SK-N-SH treated with all-trans-retinoic acid at 6 μM for 48 hours (cell line): ENCODE data around the gene PTPRG.

Experiments used
- ATAC-seq: fragments of 200-7000 bp; cut with Tn5 transposase; 3 replicates; pipeline ENCODE4 v1.9.1; 2020; ENCODE audit warnings: mild to moderate bottlenecking, moderate library complexity
- ARNTL ChIP-seq: fragments of 450-650 bp; formaldehyde crosslinking; IDR thresholded peaks from 2 replicates; pipeline ENCODE4 v1.5.0; 2020; ENCODE audit warnings: low read depth, mild to moderate bottlenecking, moderate library complexity, borderline replicate concordance
- BACH2 ChIP-seq: fragments of 250-450 bp; sonication (Bioruptor Pico); IDR thresholded peaks from 2 replicates; pipeline ENCODE4 v1.9.0; 2021; ENCODE audit warnings: mild to moderate bottlenecking, borderline replicate concordance
- ESRRG ChIP-seq: fragments of 250-450 bp; sonication (Bioruptor Pico); IDR thresholded peaks from 2 replicates; pipeline ENCODE4 v1.6.1; 2021; ENCODE audit warnings: mild to moderate bottlenecking
- GLIS3 ChIP-seq: fragments of 250-450 bp; sonication (Bioruptor Pico); IDR thresholded peaks from 2 replicates; pipeline ENCODE4 v1.5.0; 2020; ENCODE audit warnings: mild to moderate bottlenecking, moderate library complexity
- ISL1 ChIP-seq: fragments of 250-450 bp; sonication (Bioruptor Pico); IDR thresholded peaks from 2 replicates; pipeline ENCODE4 v2.1.2; 2022; ENCODE audit warnings: mild to moderate bottlenecking, moderate library complexity
- PPARA ChIP-seq: fragments of 250-450 bp; sonication (Bioruptor Pico); IDR thresholded peaks from 2 replicates; pipeline ENCODE4 v1.5.0; 2020; ENCODE audit warnings: mild to moderate bottlenecking, borderline replicate concordance
- RARB ChIP-seq: fragments of 250-450 bp; sonication (Bioruptor Pico); IDR thresholded peaks from 2 replicates; pipeline ENCODE4 v1.8.0; 2021; ENCODE audit warnings: mild to moderate bottlenecking, moderate library complexity
- SNAI2 ChIP-seq: fragments of 250-450 bp; sonication (Bioruptor Pico); IDR thresholded peaks from 2 replicates; pipeline ENCODE4 v1.5.0; 2020; ENCODE audit warnings: mild to moderate bottlenecking, moderate library complexity
- TCF4 ChIP-seq: fragments of 250-450 bp; sonication (Bioruptor Pico); IDR thresholded peaks from 2 replicates; pipeline ENCODE4 v1.8.0; 2021; ENCODE audit warnings: mild to moderate bottlenecking, moderate library complexity, borderline replicate concordance
- TOX ChIP-seq: fragments of 250-450 bp; sonication (Bioruptor Pico); IDR thresholded peaks from 2 replicates; pipeline ENCODE4 v1.8.0; 2021; ENCODE audit warnings: mild to moderate bottlenecking, moderate library complexity, borderline replicate concordance
- ZC3H10 ChIP-seq: fragments of 250-450 bp; sonication (Bioruptor Pico); IDR thresholded peaks from 2 replicates; pipeline ENCODE4 v1.5.1; 2021; ENCODE audit warnings: mild to moderate bottlenecking, moderate library complexity
- ZFP3 ChIP-seq: fragments of 250-450 bp; sonication (Bioruptor Pico); IDR thresholded peaks from 2 replicates; pipeline ENCODE4 v1.5.0; 2020; ENCODE audit warnings: mild to moderate bottlenecking, moderate library complexity
- ZNF565 ChIP-seq: fragments of 450-650 bp; formaldehyde crosslinking; conservative IDR thresholded peaks from 2 replicates; pipeline ENCODE4 v1.5.0; 2020; ENCODE audit warnings: low read depth, mild to moderate bottlenecking, moderate library complexity
- ZNF70 ChIP-seq: fragments of 450-650 bp; formaldehyde crosslinking; IDR thresholded peaks from 2 replicates; pipeline ENCODE4 v1.5.0; 2020; ENCODE audit warnings: mild to moderate bottlenecking, moderate library complexity
- ZNF8 ChIP-seq: fragments of 450-650 bp; formaldehyde crosslinking; IDR thresholded peaks from 2 replicates; pipeline ENCODE4 v1.5.0; 2020; ENCODE audit warnings: mild to moderate bottlenecking, moderate library complexity
- TF ChIP-seq, protein P1 (sequence below): fragments of 250-450 bp; sonication (Bioruptor Pico); IDR thresholded peaks from 2 replicates; pipeline ENCODE4 v1.8.0; 2021; ENCODE audit warnings: low read depth, mild to moderate bottlenecking, moderate library complexity, borderline replicate concordance
- TF ChIP-seq, protein P2 (sequence below): fragments of 250-450 bp; sonication (Bioruptor Pico); IDR thresholded peaks from 2 replicates; pipeline ENCODE4 v1.5.1; 2020; ENCODE audit warnings: low read depth, mild to moderate bottlenecking, moderate library complexity
- TF ChIP-seq, protein P3 (sequence below): fragments of 250-450 bp; sonication (Bioruptor Pico); IDR thresholded peaks from 2 replicates; pipeline ENCODE4 v1.5.0; 2020; ENCODE audit warnings: mild to moderate bottlenecking, moderate library complexity
- TF ChIP-seq, protein P4 (sequence below): fragments of 250-450 bp; sonication (Bioruptor Pico); IDR thresholded peaks from 2 replicates; pipeline ENCODE4 v1.5.1; 2021; ENCODE audit warnings: mild to moderate bottlenecking, moderate library complexity
- TF ChIP-seq, protein P5 (sequence below): fragments of 250-450 bp; sonication (Bioruptor Pico); IDR thresholded peaks from 2 replicates; pipeline ENCODE4 v1.8.0; 2020; ENCODE audit warnings: mild to moderate bottlenecking, moderate library complexity, borderline replicate concordance

Gene PTPRG

DNA sequence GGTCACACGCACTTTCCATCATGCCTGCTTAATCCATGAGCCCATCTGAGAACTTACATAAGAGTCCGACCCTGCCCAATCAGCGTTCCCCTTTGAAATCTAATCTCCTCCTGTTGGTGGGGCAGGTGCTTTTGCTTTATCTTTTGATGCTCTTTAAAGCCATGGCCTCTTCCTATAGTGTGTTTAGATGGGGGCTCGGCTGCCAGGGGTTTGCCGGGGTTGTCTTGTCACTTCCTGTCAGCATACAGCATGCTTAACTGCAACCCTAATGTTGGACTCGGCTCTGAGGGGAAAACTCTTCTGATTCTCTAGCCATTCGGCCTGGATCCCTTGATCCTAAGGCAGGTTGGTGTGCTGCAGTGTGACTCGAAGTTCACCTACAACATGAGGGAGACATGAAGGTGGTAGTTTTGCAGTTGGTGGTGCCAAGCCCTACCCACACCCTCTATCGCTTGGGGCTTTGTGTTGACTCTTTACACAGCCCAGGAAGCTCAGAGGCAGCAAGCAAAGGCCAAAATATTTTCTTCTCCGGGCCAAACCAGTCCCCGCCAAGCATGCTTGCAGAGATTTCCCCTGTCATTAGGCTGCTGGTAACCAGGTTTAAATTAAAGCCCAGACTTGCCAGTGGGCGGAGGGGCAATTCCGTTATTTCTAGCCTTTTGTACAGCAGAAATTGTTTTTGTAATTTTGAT lies 593.2 kb downstream of the PTPRG start:
- no peak for TF ChIP-seq ARNTL (CRISPR knock-in tag)
- TF ChIP-seq, all 23 proteins: peak for 0
- ATAC-seq = no peak

DNA sequence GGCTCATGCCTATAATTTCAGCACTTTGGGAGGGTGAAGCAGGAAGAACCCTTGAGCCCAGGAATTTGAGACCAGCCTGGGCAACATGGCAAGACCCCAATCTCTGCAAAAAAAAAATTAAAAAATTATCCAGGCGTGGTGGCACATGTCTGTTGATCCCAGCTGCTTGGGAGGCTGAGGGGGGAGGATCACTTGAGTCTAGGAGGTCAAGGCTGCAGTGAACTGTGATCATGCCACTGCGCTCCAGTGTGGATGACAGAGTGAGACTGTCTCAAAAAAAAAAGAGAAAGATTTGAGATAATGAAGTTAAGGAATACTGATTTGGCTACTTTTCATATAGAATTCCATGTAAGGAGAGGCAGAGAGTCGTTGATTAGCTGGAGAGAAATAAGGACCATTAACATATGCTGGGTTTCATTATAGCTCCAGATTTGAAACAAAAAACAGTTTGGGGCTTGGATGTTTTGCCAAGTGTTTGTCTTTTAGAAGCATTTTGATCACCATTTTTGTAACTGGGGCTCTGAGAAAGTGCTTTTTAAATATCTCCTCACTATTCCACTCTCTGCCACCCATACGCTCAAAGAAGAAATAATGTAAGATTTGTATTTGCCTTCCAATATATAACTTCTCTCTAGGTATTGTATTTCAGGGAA lies 597.8 kb downstream of the PTPRG start:
- TF ChIP-seq ISL1 (CRISPR knock-in tag) = no peak
- TF ChIP-seq, all 23 proteins: peak for 0
- no peak for ATAC-seq

DNA sequence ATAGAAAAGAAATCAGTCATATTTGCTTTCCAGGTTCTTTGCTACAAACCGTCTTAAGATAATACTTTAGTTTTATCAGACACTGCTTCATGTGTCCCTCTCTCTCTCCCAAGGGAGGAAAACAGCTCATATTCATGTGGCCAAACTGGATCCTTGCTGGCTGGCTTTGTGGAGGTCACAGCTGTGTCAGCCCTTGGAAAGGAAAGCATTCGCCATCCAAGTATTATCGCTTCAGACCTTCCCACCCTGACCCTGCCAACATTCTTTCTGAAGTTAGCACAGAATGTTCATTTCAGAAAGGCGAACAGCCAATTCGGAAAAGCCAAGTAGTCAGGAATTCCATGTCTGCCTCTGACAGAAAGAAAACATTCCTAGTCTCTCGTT lies 598.3 kb downstream of the PTPRG start:
- ATAC-seq = no peak
- TF ChIP-seq RARB (CRISPR knock-in tag) (no peak), ESRRG (CRISPR knock-in tag) (no peak), ZNF70 (CRISPR knock-in tag) (no peak), ZFP3 (CRISPR knock-in tag) (no peak), ISL1 (CRISPR knock-in tag) (no peak), GLIS3 (no peak), ARNTL (CRISPR knock-in tag) (no peak), ZNF565 (no peak), TOX (CRISPR knock-in tag) (no peak), ZNF8 (CRISPR knock-in tag) (no peak), PPARA (no peak), BACH2 (CRISPR knock-in tag) (no peak), SNAI2 (CRISPR knock-in tag) (no peak), ZC3H10 (CRISPR knock-in tag) (no peak), TCF4 (CRISPR knock-in tag) (no peak)
- TF ChIP-seq, protein P1, sequence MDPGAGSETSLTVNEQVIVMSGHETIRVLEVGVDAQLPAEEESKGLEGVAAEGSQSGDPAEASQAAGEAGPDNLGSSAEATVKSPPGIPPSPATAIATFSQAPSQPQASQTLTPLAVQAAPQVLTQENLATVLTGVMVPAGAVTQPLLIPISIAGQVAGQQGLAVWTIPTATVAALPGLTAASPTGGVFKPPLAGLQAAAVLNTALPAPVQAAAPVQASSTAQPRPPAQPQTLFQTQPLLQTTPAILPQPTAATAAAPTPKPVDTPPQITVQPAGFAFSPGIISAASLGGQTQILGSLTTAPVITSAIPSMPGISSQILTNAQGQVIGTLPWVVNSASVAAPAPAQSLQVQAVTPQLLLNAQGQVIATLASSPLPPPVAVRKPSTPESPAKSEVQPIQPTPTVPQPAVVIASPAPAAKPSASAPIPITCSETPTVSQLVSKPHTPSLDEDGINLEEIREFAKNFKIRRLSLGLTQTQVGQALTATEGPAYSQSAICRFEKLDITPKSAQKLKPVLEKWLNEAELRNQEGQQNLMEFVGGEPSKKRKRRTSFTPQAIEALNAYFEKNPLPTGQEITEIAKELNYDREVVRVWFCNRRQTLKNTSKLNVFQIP (CRISPR knock-in tag) = no peak
- TF ChIP-seq, protein P2, sequence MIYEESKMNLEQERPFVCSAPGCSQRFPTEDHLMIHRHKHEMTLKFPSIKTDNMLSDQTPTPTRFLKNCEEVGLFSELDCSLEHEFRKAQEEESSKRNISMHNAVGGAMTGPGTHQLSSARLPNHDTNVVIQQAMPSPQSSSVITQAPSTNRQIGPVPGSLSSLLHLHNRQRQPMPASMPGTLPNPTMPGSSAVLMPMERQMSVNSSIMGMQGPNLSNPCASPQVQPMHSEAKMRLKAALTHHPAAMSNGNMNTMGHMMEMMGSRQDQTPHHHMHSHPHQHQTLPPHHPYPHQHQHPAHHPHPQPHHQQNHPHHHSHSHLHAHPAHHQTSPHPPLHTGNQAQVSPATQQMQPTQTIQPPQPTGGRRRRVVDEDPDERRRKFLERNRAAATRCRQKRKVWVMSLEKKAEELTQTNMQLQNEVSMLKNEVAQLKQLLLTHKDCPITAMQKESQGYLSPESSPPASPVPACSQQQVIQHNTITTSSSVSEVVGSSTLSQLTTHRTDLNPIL (CRISPR knock-in tag) = no peak
- TF ChIP-seq, protein P3, sequence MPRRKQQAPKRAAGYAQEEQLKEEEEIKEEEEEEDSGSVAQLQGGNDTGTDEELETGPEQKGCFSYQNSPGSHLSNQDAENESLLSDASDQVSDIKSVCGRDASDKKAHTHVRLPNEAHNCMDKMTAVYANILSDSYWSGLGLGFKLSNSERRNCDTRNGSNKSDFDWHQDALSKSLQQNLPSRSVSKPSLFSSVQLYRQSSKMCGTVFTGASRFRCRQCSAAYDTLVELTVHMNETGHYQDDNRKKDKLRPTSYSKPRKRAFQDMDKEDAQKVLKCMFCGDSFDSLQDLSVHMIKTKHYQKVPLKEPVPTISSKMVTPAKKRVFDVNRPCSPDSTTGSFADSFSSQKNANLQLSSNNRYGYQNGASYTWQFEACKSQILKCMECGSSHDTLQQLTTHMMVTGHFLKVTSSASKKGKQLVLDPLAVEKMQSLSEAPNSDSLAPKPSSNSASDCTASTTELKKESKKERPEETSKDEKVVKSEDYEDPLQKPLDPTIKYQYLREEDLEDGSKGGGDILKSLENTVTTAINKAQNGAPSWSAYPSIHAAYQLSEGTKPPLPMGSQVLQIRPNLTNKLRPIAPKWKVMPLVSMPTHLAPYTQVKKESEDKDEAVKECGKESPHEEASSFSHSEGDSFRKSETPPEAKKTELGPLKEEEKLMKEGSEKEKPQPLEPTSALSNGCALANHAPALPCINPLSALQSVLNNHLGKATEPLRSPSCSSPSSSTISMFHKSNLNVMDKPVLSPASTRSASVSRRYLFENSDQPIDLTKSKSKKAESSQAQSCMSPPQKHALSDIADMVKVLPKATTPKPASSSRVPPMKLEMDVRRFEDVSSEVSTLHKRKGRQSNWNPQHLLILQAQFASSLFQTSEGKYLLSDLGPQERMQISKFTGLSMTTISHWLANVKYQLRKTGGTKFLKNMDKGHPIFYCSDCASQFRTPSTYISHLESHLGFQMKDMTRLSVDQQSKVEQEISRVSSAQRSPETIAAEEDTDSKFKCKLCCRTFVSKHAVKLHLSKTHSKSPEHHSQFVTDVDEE = no peak
- TF ChIP-seq, protein P4, sequence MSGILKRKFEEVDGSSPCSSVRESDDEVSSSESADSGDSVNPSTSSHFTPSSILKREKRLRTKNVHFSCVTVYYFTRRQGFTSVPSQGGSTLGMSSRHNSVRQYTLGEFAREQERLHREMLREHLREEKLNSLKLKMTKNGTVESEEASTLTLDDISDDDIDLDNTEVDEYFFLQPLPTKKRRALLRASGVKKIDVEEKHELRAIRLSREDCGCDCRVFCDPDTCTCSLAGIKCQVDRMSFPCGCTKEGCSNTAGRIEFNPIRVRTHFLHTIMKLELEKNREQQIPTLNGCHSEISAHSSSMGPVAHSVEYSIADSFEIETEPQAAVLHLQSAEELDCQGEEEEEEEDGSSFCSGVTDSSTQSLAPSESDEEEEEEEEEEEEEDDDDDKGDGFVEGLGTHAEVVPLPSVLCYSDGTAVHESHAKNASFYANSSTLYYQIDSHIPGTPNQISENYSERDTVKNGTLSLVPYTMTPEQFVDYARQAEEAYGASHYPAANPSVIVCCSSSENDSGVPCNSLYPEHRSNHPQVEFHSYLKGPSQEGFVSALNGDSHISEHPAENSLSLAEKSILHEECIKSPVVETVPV = no peak
- TF ChIP-seq, protein P5, sequence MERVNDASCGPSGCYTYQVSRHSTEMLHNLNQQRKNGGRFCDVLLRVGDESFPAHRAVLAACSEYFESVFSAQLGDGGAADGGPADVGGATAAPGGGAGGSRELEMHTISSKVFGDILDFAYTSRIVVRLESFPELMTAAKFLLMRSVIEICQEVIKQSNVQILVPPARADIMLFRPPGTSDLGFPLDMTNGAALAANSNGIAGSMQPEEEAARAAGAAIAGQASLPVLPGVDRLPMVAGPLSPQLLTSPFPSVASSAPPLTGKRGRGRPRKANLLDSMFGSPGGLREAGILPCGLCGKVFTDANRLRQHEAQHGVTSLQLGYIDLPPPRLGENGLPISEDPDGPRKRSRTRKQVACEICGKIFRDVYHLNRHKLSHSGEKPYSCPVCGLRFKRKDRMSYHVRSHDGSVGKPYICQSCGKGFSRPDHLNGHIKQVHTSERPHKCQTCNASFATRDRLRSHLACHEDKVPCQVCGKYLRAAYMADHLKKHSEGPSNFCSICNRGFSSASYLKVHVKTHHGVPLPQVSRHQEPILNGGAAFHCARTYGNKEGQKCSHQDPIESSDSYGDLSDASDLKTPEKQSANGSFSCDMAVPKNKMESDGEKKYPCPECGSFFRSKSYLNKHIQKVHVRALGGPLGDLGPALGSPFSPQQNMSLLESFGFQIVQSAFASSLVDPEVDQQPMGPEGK = no peak
